HG02870 (cell line): ENCODE measurements around the gene MRTFA.
"Not testable (repeated sequence)": the region's sequence is repeated elsewhere in the genome, so short reads cannot be mapped to it uniquely, and the experiment has no call there.

ENCODE experiments used
- ATAC-seq: cut with Tn5 transposase; IDR thresholded peaks from one replicate; pipeline ENCODE4 v1.9.1; 2021; ENCODE audit warnings: mild to moderate bottlenecking, moderate library complexity; ENCODE audit not compliant: unreplicated experiment

MRTFA gene

GRCh38 chr22:40526960-40527359 lies 109.6 kb downstream of the MRTFA start:
- no peak for ATAC-seq

DNA sequence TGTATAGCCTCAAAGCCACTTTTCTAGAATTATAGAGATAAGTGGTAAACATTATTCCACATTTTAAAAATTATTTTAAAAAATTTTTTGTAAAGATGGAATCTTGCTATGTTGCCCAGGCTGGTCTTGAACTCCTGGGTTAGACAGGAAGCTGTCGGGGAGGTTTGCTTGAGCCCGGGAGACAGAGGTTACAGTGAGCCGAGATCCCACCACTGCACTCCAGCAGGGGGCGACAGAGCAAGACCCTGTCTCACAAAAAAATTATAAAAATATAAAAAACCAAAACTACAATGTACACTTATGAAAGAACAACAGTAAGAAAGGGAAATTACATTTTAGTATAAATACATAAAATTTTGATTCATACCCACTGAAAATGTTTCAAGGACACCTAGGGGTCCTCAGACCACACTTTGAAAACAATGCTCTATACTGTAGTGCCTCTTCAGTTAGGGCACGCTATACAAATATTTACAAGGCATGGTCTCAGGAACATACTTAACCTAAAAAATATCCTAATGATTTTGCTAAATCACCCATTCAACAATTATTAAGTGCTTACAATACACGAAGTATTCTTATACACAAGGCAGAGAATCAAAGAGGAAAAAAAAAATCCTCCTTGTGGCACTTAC lies 111.2 kb downstream of the MRTFA start:
- ATAC-seq = no peak

DNA sequence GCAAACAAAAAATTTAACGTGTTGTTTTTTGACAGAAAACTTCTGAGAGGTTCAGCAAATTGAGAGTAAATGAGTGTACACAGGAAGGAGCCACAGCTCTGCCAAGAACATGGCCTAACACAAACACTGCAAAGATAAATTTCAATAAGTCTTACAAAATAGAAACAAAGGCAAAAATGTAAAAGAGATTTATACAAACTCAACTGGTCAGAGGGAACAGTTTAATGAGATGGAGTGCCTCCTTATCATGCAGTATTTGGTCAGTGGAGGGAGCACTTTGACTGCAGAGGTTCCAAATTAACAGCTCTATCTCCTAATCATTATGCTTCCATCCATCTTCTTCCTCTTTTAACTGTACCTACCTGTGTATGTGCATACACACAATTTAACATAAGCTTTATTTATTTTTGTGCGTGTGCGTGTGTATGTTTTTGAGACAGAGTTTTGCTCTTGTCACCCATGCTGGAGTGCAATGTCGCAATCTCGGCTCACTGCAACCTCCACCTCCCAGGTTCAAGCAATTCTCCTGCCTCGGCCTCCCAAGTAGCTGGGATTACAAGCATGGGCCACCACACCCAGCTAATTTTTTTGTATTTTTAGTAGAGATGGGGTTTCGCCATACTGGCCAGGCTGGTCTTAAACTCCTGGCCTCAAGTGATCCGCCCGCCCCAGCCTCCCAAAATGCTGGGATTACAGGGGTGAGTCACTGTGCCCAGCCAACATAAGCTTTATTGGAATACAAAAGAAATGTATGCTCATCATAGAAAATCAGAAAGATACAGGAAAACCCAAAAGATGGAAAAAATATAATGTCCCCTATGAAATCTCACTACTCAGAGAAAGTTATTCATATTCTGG lies 111.9 kb downstream of the MRTFA start:
- no peak for ATAC-seq

GRCh38 chr22:40522141-40522540 lies 114.4 kb downstream of the MRTFA start:
- no peak for ATAC-seq

GRCh38 chr22:40521046-40521445 lies 115.5 kb downstream of the MRTFA start:
- ATAC-seq = no peak

DNA sequence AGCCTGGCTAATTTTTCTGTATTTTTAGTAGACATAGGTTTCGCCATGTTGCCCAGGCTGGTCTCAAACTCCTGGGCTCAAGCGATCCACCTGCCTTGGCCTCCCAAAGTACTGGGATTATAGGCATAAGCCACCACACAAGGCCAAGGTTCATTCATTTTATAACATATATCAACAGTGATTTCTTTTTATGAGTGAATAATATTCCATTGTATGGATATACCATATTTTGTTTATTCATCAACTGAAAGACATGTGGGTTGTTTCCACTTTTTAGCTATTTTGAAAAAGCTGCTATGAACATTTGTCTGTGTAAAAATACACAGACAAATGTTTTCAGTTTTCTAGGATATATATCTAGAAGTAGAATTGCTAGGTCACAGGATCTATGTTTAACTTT lies 116.0 kb downstream of the MRTFA start:
- ATAC-seq = no peak

DNA sequence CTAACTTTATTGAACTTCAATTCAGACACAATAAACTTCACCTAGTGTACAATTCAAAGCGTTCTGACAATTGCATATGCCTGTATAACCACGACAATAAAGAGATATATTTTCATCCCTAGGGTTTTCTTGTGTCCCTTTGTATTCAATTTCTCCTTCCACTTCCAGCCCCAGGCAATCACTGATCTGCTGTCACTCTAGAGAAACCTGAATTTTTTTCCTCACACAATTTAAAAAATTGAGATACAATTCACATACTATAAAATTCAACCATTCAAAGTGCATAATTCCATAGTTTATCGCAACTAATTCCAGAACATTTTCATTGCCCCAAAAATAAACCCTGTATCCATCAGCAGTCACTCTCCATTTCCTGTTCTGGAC lies 116.6 kb downstream of the MRTFA start:
- ATAC-seq = no peak

- ATAC-seq = no peak
Measured at GRCh38 chr22:40519284-40519947, 117.1 kb downstream of the MRTFA start.

- ATAC-seq = no peak
Measured at GRCh38 chr22:40518840-40519239, 117.7 kb downstream of the MRTFA start.

GRCh38 chr22:40517631-40518030 lies 118.9 kb downstream of the MRTFA start:
- no peak for ATAC-seq

GRCh38 chr22:40516416-40516815 lies 120.1 kb downstream of the MRTFA start:
- no peak for ATAC-seq

DNA sequence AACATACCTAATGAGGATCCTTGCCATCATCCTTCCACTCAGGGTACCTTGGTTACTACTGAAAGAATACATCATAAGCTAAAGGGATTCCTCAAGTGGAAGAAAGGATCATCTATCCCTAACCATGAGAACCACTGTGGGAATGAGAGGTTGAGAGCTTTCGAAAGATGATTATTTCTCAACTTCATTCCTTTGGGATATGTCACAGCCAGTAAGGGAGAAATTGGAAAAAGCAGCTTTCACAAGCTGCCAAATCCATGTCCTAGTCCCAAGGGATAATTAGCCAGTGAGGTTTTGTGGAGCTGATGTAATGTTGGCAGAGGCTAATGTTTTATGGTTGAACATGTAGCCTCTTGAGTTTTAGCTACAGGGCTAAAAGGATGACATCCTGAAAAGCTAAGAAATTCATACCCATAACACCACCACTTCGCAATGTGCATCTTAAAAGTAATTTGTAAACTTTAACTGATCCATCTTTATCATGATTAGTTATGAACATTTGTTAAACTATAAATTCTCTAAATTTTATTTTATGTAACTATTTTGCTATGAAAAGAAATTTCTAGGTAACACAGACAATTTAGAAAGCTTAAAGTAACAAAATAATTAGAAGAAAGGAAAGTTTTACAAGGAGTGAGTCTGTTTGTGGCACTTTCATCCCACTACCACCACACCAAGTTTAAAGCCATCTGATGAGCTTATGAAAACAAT lies 123.9 kb downstream of the MRTFA start:
- no peak for ATAC-seq

- no peak for ATAC-seq
Measured at GRCh38 chr22:40511604-40512003, 124.9 kb downstream of the MRTFA start.

DNA sequence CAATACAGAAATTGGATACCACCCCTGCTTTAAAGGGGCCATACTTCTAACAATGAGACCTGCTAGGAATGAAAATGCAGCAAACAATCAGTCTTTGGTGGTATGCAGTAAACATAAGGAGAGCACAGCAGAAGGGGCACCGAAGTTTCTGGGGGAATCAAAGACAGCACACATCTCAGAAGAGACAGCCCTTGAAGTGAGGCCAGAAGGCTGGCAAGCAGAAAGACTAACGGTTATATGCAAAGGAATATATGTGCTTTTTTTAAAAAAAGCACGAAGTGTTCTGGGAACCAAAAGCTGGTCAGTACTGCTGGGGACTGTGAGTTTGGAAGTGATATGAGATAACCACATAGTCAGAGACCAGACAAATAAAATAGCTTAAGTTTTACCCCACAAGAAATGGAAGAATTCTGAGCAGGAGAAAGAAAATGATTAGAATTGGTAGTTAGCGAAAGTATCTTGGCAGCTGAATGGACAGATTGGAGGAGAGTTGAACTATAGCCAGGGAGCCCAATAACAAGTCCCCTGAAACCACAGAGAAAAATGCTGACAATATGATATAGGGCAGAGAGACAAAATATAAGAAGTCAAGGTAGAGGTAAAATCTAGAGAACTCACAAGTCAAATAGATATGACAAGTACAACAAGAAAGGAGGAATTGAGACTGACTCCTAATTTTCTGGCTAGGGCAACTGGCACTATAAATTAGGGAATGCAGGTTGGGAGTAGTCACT lies 125.7 kb downstream of the MRTFA start:
- ATAC-seq = no peak

DNA sequence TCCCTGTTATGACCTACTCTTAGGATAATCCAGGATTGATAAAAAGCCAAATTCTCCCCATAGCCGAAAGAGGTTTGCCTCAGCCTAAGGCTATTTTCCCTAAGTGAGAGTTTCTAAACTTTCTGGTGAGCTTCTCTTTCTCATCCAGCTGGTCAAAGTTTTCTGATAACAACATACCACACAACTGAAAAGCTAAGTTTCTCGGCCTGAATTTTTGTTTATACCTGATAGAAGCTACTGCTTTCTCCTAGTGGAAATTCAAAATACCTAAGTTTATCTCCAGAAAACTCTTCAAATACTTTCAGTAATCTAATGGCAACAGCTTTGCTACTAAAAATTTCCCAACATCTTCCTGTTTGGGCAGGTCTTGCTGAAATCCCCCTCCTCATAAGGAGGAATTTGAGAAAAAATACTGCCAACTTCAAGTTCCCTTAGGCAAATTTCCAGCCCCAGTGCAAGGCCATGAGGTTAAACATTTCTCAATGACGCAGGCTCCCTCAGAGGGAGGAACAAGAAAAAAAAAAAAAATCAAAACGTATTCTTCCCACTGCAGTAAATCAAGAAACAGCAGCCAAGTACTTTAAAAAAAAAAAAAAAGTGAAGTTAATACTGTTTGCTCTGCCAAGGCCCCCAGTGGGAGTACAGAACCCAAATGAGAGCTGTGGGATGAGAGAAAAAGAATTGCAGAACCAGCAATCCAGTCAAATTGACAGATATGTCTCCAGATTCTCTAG lies 127.0 kb downstream of the MRTFA start:
- ATAC-seq = no peak

- not testable (repeated sequence) for ATAC-seq
Measured at GRCh38 chr22:40508046-40508445, 128.5 kb downstream of the MRTFA start.

- ATAC-seq = no peak
Measured at GRCh38 chr22:40507491-40507890, 129.0 kb downstream of the MRTFA start.

DNA sequence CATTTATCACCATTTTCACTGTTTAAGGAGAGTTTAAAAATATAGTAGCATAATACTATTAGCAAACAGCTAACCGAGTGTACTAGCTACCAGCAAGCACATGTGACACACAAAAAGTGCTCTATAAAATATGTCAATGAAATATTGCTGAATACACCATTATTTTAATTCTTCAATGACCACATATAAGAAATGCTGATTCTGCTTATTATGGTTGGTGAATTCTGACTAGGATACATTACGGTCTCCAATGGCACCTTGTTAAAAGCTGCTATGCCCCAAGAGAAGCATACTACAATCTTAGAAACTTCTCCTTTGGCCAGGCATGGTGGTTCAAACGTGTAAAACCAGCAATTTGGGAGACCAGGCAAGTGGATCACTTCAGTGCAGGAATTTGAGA lies 129.8 kb downstream of the MRTFA start:
- ATAC-seq = no peak

DNA sequence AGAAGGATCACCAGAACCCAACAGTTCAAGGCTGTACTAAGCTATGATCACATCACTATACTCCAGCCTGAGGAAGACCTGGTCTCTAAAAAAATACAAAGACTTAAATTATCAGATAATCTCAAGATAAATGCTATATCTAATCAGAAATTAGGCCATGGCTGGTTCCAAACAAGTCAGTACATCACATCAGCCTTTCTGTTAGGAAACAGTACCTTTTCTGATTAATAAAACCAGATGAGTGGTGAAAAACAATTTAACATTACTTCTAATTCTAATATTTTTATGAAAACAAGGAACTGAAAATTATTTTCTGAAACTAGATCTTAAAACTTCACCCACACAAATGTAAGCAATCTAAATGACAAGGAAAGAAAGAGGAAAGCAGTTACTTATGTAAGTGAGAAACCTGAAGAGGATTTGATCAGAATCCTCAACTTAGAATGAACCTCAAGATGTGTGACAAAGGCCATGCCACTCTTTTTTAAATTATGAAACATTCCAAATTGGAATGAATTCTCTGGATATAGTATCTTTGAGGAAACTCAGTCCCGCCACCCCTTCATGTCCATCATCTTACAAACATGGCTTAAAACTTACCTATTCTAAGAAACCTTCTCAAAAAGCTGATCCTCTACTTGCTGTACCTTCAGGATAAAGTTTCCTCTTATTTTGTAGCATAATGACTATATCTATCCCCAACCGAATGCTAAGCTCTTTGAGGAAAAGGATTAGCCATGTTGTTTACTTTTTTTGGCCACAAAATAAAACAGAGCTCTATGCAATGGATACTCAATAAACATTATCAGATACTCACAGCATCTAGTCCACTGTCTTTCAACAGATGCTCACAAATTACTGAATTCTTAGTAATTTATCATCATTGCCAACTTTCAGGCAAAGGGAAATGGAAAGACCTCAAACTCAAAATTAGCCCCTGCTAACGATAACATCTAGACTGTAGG lies 132.0 kb downstream of the MRTFA start:
- ATAC-seq = no peak
